Gastroesophageal sphincter (tissue), 4 donors: ENCODE data around the gene WDR18. TPM values are rescaled to one million over a fixed set of nuclear protein-coding genes. Genes with fewer than 3 reads are reported as not detected.

Experiments
- ATAC-seq: fragments of 150-250 bp; one replicate; pipeline ENCODE4 v1.9.1; 2016; ENCODE audit warnings: mild to moderate bottlenecking, moderate library complexity
- H3K27ac ChIP-seq, 4 donors: fragments of 200-600 bp; sonication (generic) in 3 of 4; 1 replicate in 3 of 4; 2 replicates in 1 of 4; pipeline ENCODE4 v1.5.1; 2016 to 2019
- H3K27me3 ChIP-seq: fragments of 200-600 bp; sonication (generic); one replicate; pipeline ENCODE4 v1.5.1; 2019
- H3K36me3 ChIP-seq, 2 donors: fragments of 200-600 bp; sonication (generic); one replicate each; pipeline ENCODE4 v1.5.1; 2019; ENCODE audit warnings: control low read depth in 1 of 2
- H3K4me1 ChIP-seq, 3 donors: fragments of 200-600 bp; sonication (generic); 1 replicate in 2 of 3; 2 replicates in 1 of 3; pipeline ENCODE4 v1.5.1; 2016 to 2019; ENCODE audit warnings: control low read depth in 2 of 3
- H3K4me3 ChIP-seq, 2 donors: fragments of 200-600 bp; sonication (generic); one replicate each; pipeline ENCODE4 v1.5.1; 2019; ENCODE audit warnings: mild to moderate bottlenecking in 1 of 2, moderate library complexity in 1 of 2
- H3K9me3 ChIP-seq, 3 donors: fragments of 200-600 bp; sonication (generic); one replicate each; pipeline ENCODE4 v1.5.1; 2017 to 2019; ENCODE audit warnings: control low read depth in 2 of 3
- CTCF ChIP-seq, 4 experiments: fragments of 200-600 bp in 2 of 4; fragments of 450-650 bp in 2 of 4; sonication (generic) in 1 of 4; IDR thresholded peaks; one replicate each; pipeline ENCODE4 v1.5.1; 2017 to 2019; ENCODE audit warnings: antibody characterized with exemption in 4 of 4, mild to moderate bottlenecking in 2 of 4, moderate library complexity in 2 of 4
- EP300 ChIP-seq: sonication (generic); formaldehyde crosslinking; IDR thresholded peaks from one replicate; pipeline ENCODE4 v1.6.1; 2017; ENCODE audit warnings: antibody characterized with exemption, mild to moderate bottlenecking
- POLR2A ChIP-seq, 2 donors: fragments of 450-650 bp; IDR thresholded peaks; one replicate each; pipeline ENCODE4 v1.6.1; 2017; ENCODE audit warnings: antibody characterized with exemption in 2 of 2, mild to moderate bottlenecking in 2 of 2, moderate library complexity in 1 of 2
- POLR2AphosphoS5 ChIP-seq: sonication (generic); formaldehyde crosslinking; IDR thresholded peaks from one replicate; pipeline ENCODE4 v1.6.1; 2017; ENCODE audit warnings: antibody characterized with exemption
- WGBS, 2 donors: methylation state at CpG; one replicate each; pipeline ENCODE4 v1.1.5; 2018; ENCODE audit warnings: low coverage in 1 of 2; 5-methylcytosine and 5-hydroxymethylcytosine counted together
- total RNA-seq, 4 donors: library from RNA; depleted of rRNA; stranded (reverse); fragments of >200 nt; gene quantifications; one replicate each; pipeline ENCODE4 v1.1.0, GENCODE V29; 2016

Gene WDR18, protein sequence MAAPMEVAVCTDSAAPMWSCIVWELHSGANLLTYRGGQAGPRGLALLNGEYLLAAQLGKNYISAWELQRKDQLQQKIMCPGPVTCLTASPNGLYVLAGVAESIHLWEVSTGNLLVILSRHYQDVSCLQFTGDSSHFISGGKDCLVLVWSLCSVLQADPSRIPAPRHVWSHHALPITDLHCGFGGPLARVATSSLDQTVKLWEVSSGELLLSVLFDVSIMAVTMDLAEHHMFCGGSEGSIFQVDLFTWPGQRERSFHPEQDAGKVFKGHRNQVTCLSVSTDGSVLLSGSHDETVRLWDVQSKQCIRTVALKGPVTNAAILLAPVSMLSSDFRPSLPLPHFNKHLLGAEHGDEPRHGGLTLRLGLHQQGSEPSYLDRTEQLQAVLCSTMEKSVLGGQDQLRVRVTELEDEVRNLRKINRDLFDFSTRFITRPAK
- 10 to 100 TPM in 3 of 4 donors, 1 to 10 TPM in 1; 7.2 to 43.9 (median 20.1) TPM for total RNA-seq

DNA sequence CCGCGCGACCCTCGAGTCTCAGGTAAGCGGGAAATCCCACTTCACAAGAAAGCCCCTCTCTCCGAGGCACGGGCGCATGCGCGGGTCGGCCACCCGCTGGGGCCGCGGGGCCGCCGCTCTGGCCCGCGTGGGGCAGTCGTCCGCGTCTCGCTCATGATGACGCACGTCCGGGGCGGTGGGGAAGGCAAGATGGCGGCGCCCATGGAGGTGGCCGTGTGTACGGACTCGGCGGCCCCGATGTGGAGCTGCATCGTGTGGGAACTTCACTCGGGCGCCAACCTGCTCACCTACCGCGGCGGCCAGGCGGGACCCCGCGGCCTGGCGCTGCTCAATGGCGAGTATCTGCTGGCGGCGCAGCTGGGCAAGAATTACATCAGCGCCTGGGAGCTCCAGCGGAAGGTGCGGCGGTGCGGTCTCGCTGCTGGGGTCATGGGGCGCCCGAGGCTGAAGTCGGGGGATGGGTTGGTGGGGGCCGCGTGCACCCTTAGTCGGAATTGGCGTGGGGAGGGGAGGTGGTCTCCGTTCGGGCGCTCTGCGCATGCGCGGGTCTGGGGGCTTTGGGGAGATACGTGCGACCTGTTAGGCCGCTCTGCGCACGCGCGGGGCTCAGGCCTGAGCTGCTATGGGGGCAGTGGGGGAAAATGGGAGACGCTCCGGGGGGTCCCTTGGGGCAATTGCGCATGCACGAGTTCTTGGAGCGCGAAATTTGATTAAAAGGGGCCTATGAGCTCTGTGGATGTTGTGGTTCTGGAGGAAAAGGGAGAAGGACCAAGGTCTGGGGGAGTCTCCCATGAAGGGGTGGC lies at the start of gene WDR18:
Gene WDR18, plus strand, starts transcription at position 181 of the 803 bp plus-strand sequence. Its CDS starts 9 bp downstream, at position 190.
- Histone ChIP-seq H3K36me3 (peaks cover 0 to 31% of the 10 kb centered on the region in 2 donors), H3K4me3 (peak within 1 kb of the TSS; percentile 85 to 89), H3K27ac (peak within 1 kb of the TSS; percentile 80 to 94 (median 85)), H3K4me1 (peaks cover 0 to 41% (median 18%) of the 10 kb centered on the region in 3 donors), H3K27me3 (peaks cover 5% of the 10 kb centered on the region), H3K9me3 (no peaks in the 10 kb centered on the region)
- 0% methylated on average over 1 to 17 of the region's 78 CpGs for WGBS, 2 donors
- ATAC-seq, result peak; percentile 95
- TF ChIP-seq CTCF (IDR thresholded peaks at IDR 0.05), result peak in 3 of 4 experiments; percentile 43 to 67 (median 44)
- TF ChIP-seq POLR2A (IDR thresholded peaks at IDR 0.05), result peak; percentile 55 to 57
- peak; percentile 78 for TF ChIP-seq POLR2AphosphoS5
- no peak for TF ChIP-seq EP300

GRCh38 chr19:934865-935479 lies 49.2 kb upstream of the WDR18 start:
- TF ChIP-seq EP300 (no peak), POLR2AphosphoS5 (peak; percentile 93), CTCF (IDR thresholded peaks at IDR 0.05) (peak in 1 of 4 experiments; percentile 15)
- WGBS, 2 donors, result 4 to 17% methylated on average over 6 to 9 of the region's 31 CpGs
- Histone ChIP-seq H3K27me3 (no peaks in the 10 kb centered on the region), H3K36me3 (peaks cover 0 to 2% of the 10 kb centered on the region in 2 donors), H3K27ac (peak overlapping the region in 3 of 4 donors; percentile 80 to 81 (median 81)), H3K9me3 (no peaks in the 10 kb centered on the region), H3K4me3 (no peak overlapping the region), H3K4me1 (peaks cover 0 to 47% (median 30%) of the 10 kb centered on the region in 3 donors)
- peak; percentile 90 for ATAC-seq

DNA sequence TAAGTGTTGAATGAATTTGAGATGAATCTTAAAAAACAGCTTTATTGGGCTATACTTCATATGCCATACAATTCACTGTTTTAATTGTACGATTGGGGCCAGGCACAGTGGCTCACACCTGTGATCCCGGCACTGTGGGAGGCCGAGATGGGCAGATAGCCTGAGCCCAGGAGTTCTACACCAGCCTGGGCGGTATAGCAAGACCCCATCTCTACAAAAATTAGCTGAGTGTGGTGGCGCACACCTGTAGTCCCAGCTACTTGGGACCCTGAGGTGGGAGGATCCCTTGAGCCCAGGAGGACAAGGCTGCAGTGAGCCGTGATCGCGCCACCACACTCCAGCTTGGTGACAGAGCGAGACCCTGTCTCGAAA lies 48.0 kb upstream of the WDR18 start:
- no peaks in the 10 kb centered on the region for H3K36me3 ChIP-seq
- peak overlapping the region in 1 of 4 donors; percentile 81 for H3K27ac ChIP-seq
- peaks cover 0 to 59% (median 32%) of the 10 kb centered on the region in 3 donors for H3K4me1 ChIP-seq
- no peak for TF ChIP-seq POLR2A (IDR thresholded peaks at IDR 0.05)
- no peak for TF ChIP-seq EP300
- TF ChIP-seq POLR2AphosphoS5, result no peak
- no peak for TF ChIP-seq CTCF (IDR thresholded peaks at IDR 0.05)
- H3K9me3 ChIP-seq, result no peaks in the 10 kb centered on the region
- WGBS, 2 donors, result 93 to 96% methylated on average over 3 to 9 of the region's 10 CpGs
- no peak overlapping the region for H3K4me3 ChIP-seq
- no peak for ATAC-seq
- H3K27me3 ChIP-seq, result no peaks in the 10 kb centered on the region

- ATAC-seq, result no peak
- Histone ChIP-seq H3K36me3 (no peaks in the 10 kb centered on the region), H3K27me3 (no peaks in the 10 kb centered on the region), H3K9me3 (no peaks in the 10 kb centered on the region), H3K4me3 (no peak overlapping the region), H3K4me1 (peaks cover 0 to 65% (median 34%) of the 10 kb centered on the region in 3 donors), H3K27ac (no peak overlapping the region)
- 94 to 98% methylated on average over 6 to 9 of the region's 16 CpGs for WGBS, 2 donors
- no peak for TF ChIP-seq EP300
- TF ChIP-seq CTCF (IDR thresholded peaks at IDR 0.05), result no peak
- TF ChIP-seq POLR2AphosphoS5, result no peak
- no peak for TF ChIP-seq POLR2A (IDR thresholded peaks at IDR 0.05)
Measured at GRCh38 chr19:937259-937694, 46.9 kb upstream of the WDR18 start.
